IPS-NIHi7 (cell line): ENCODE data around the gene ANKRD40CL.
"Not testable (repeated sequence)": the region's sequence is repeated elsewhere in the genome, so short reads cannot be mapped to it uniquely, and the experiment has no call there.

ENCODE experiments used
- DNase-seq: peaks from one replicate; pipeline ENCODE4 v3.0.0; 2012; ENCODE audit warnings: mixed read lengths; ENCODE audit errors: extremely low spot score

The ANKRD40CL gene

GRCh38 chr17:50762177-50762576 lies 5.1 kb downstream of the ANKRD40CL start:
- no peak for DNase-seq

- DNase-seq = no peak
Measured at GRCh38 chr17:50758989-50759544, 8.3 kb downstream of the ANKRD40CL start.

GRCh38 chr17:50758524-50758923 lies 8.8 kb downstream of the ANKRD40CL start:
- no peak for DNase-seq

GRCh38 chr17:50754521-50754920 lies 12.8 kb downstream of the ANKRD40CL start:
- DNase-seq = no peak

GRCh38 chr17:50749245-50749644 lies 18.1 kb downstream of the ANKRD40CL start:
- no peak for DNase-seq

GRCh38 chr17:50745631-50746030 lies 21.7 kb downstream of the ANKRD40CL start:
- DNase-seq = no peak

GRCh38 chr17:50739098-50739497 lies 28.2 kb downstream of the ANKRD40CL start:
- DNase-seq = no peak

GRCh38 chr17:50737118-50737698 lies 30.1 kb downstream of the ANKRD40CL start:
- DNase-seq = no peak

- DNase-seq = no peak
Measured at GRCh38 chr17:50735287-50735686, 32.0 kb downstream of the ANKRD40CL start.

GRCh38 chr17:50731575-50732460 lies 35.5 kb downstream of the ANKRD40CL start:
- DNase-seq = no peak

GRCh38 chr17:50728881-50729765 lies 38.2 kb downstream of the ANKRD40CL start:
- no peak for DNase-seq

GRCh38 chr17:50728112-50728429 lies 39.2 kb downstream of the ANKRD40CL start:
- DNase-seq = no peak

- no peak for DNase-seq
Measured at GRCh38 chr17:50725769-50726655, 41.3 kb downstream of the ANKRD40CL start.

- DNase-seq = not testable (repeated sequence)
Measured at GRCh38 chr17:50724622-50725021, 42.7 kb downstream of the ANKRD40CL start.

GRCh38 chr17:50722746-50723145 lies 44.6 kb downstream of the ANKRD40CL start:
- DNase-seq = no peak

GRCh38 chr17:50721194-50722010 lies 45.9 kb downstream of the ANKRD40CL start:
- no peak for DNase-seq

- DNase-seq = no peak
Measured at GRCh38 chr17:50719924-50720794, 47.2 kb downstream of the ANKRD40CL start.

GRCh38 chr17:50719144-50719923 lies 48.0 kb downstream of the ANKRD40CL start, which contains the start of gene LUC7L3:
Gene LUC7L3 (plus strand): TSS chr17:50719603. CDS start chr17:50719733, 130 bp downstream.
- peak; percentile 97 for DNase-seq
